Mesenchymal stem cell (in vitro differentiated cells and primary cell): ENCODE measurements around the gene ATP1A4.

ENCODE experiments used
- DNase-seq: peaks from one replicate; pipeline ENCODE4 v3.0.0-alpha.2; 2013
- H2AFZ ChIP-seq: one replicate; pipeline ENCODE4 v1.6.1; 2013; ENCODE audit warnings: low read depth, mild to moderate bottlenecking, control low read depth, inconsistent platforms, low read length, moderate library complexity
- H2AK5ac ChIP-seq: 2 replicates; pipeline ENCODE4 v1.6.1; 2013; ENCODE audit warnings: low read length, moderate library complexity, mild to moderate bottlenecking, inconsistent platforms; ENCODE audit not compliant: severe bottlenecking
- H2BK120ac ChIP-seq: one replicate; pipeline ENCODE4 v1.6.1; 2013; ENCODE audit warnings: low read depth, mild to moderate bottlenecking, inconsistent platforms, low read length, moderate library complexity
- H2BK12ac ChIP-seq, 2 experiments: one replicate each; pipeline ENCODE4 v1.6.1; 2013; ENCODE audit warnings: inconsistent platforms in 2 of 2, low read length in 2 of 2, mild to moderate bottlenecking in 2 of 2, moderate library complexity in 2 of 2, control low read depth in 1 of 2
- H2BK15ac ChIP-seq: one replicate; pipeline ENCODE4 v1.6.1; 2013; ENCODE audit warnings: mild to moderate bottlenecking, low read depth, inconsistent platforms; ENCODE audit not compliant: poor library complexity, severe bottlenecking
- H2BK5ac ChIP-seq: 2 replicates; pipeline ENCODE4 v1.6.1; 2013; ENCODE audit warnings: low read depth, mild to moderate bottlenecking, low read length, control low read depth, inconsistent platforms; ENCODE audit not compliant: poor library complexity, severe bottlenecking
- H3K14ac ChIP-seq, 2 experiments: one replicate each; pipeline ENCODE4 v1.6.1; 2013; ENCODE audit warnings: inconsistent platforms in 2 of 2, low read length in 2 of 2, control low read depth in 1 of 2, mild to moderate bottlenecking in 1 of 2, moderate library complexity in 1 of 2
- H3K18ac ChIP-seq, 2 experiments: one replicate each; pipeline ENCODE4 v1.6.1; 2013; ENCODE audit warnings: inconsistent platforms in 2 of 2, low read length in 2 of 2, control low read depth in 1 of 2, low read depth in 1 of 2, mild to moderate bottlenecking in 1 of 2
- H3K23ac ChIP-seq, 2 experiments: one replicate each; pipeline ENCODE4 v1.6.1; 2013; ENCODE audit warnings: inconsistent platforms in 2 of 2, low read length in 2 of 2, mild to moderate bottlenecking in 2 of 2, moderate library complexity in 2 of 2, control low read depth in 1 of 2
- H3K27ac ChIP-seq: 2 replicates; pipeline ENCODE4 v1.5.1; 2013; ENCODE audit warnings: mild to moderate bottlenecking, moderate library complexity, low read length, control low read depth, inconsistent platforms; ENCODE audit not compliant: poor library complexity, severe bottlenecking
- H3K27me3 ChIP-seq, 2 experiments: 2 replicates each; pipeline versions ENCODE4 v1.6.1 to v1.7.0; 2013; ENCODE audit warnings: low read length in 2 of 2, mild to moderate bottlenecking in 2 of 2, moderate library complexity in 2 of 2, control low read depth in 1 of 2, inconsistent platforms in 1 of 2; ENCODE audit not compliant: control insufficient read depth in 1 of 2, insufficient read depth in 1 of 2
- H3K36me3 ChIP-seq, 2 experiments: 2 replicates each; pipeline versions ENCODE4 v1.6.1 to v1.7.0; 2013; ENCODE audit warnings: low read length in 2 of 2, control low read depth in 1 of 2, inconsistent platforms in 1 of 2, low read depth in 1 of 2, mild to moderate bottlenecking in 1 of 2; ENCODE audit not compliant: insufficient read depth in 2 of 2, control insufficient read depth in 1 of 2
- H3K4ac ChIP-seq, 2 experiments: one replicate each; pipeline ENCODE4 v1.6.1; 2013; ENCODE audit warnings: inconsistent platforms in 2 of 2, low read length in 2 of 2, mild to moderate bottlenecking in 2 of 2, moderate library complexity in 2 of 2, control low read depth in 1 of 2, low read depth in 1 of 2
- H3K4me1 ChIP-seq: 2 replicates; pipeline ENCODE4 v1.6.1; 2013; ENCODE audit warnings: low read depth, low read length, control low read depth; ENCODE audit not compliant: control insufficient read depth, insufficient read depth
- H3K4me2 ChIP-seq: 2 replicates; pipeline ENCODE4 v1.6.1; 2013; ENCODE audit warnings: low read length, mild to moderate bottlenecking, inconsistent platforms; ENCODE audit not compliant: poor library complexity, severe bottlenecking
- H3K4me3 ChIP-seq, 2 experiments: 2 replicates each; pipeline versions ENCODE4 v1.5.1 to v1.7.0; 2013; ENCODE audit warnings: low read length in 2 of 2, mild to moderate bottlenecking in 2 of 2, control low read depth in 1 of 2, low read depth in 1 of 2; ENCODE audit not compliant: insufficient read depth in 1 of 2
- H3K79me1 ChIP-seq: replicated peaks from 2 replicates; pipeline ENCODE4 v1.6.1; 2013; ENCODE audit warnings: mild to moderate bottlenecking, control low read depth, low read length, inconsistent platforms; ENCODE audit not compliant: poor library complexity, severe bottlenecking
- H3K9ac ChIP-seq: 2 replicates; pipeline ENCODE4 v1.7.0; 2013; ENCODE audit warnings: mild to moderate bottlenecking, low read length, moderate library complexity
- H3K9me3 ChIP-seq: 2 replicates; pipeline ENCODE4 v1.7.0; 2013; ENCODE audit warnings: mild to moderate bottlenecking, low read length; ENCODE audit not compliant: control insufficient read depth
- H4K8ac ChIP-seq: one replicate; pipeline ENCODE4 v1.6.1; 2013; ENCODE audit warnings: inconsistent platforms, mild to moderate bottlenecking, low read length, moderate library complexity
- H4K91ac ChIP-seq: one replicate; pipeline ENCODE4 v1.6.1; 2013; ENCODE audit warnings: mild to moderate bottlenecking, low read length, inconsistent platforms
- WGBS: methylation state at CpG from one replicate; pipeline ENCODE4 v1.1.7; 2013; ENCODE audit warnings: mixed read lengths; 5-methylcytosine and 5-hydroxymethylcytosine counted together

Gene ATP1A4

GRCh38 chr1:160200786-160201185 is 49.4 kb downstream of the ATP1A4 start:
- H2BK12ac ChIP-seq: no peak overlapping the region
- H3K36me3 ChIP-seq: no peaks in the 10 kb centered on the region
- no peak overlapping the region for H3K27ac ChIP-seq
- no peak overlapping the region for H3K18ac ChIP-seq
- no peak overlapping the region for H2BK120ac ChIP-seq
- no peak for DNase-seq
- H3K79me1 ChIP-seq: no peaks in the 10 kb centered on the region
- H2BK5ac ChIP-seq: no peak overlapping the region
- no peak overlapping the region for H4K91ac ChIP-seq
- no peaks in the 10 kb centered on the region for H3K9me3 ChIP-seq
- no peak overlapping the region for H2BK15ac ChIP-seq
- WGBS: 96% methylated on average over 3 of the region's 4 CpGs
- H4K8ac ChIP-seq: no peak overlapping the region
- peaks cover 0 to 12% of the 10 kb centered on the region in 2 experiments for H3K27me3 ChIP-seq
- peaks cover 5% of the 10 kb centered on the region for H3K4me1 ChIP-seq
- no peak overlapping the region for H3K4me3 ChIP-seq
- no peak overlapping the region for H3K23ac ChIP-seq
- H3K9ac ChIP-seq: no peak overlapping the region
- no peak overlapping the region for H3K4ac ChIP-seq
- H2AFZ ChIP-seq: no peak overlapping the region
- H3K14ac ChIP-seq: no peak overlapping the region
- no peak overlapping the region for H2AK5ac ChIP-seq
- no peak overlapping the region for H3K4me2 ChIP-seq

- no peak overlapping the region for H4K91ac ChIP-seq
- H3K23ac ChIP-seq: no peak overlapping the region
- peak overlapping the region; percentile 43 for H2BK120ac ChIP-seq
- peak overlapping the region; percentile 51 to 73 for H3K18ac ChIP-seq
- H2BK5ac ChIP-seq: no peak overlapping the region
- no peaks in the 10 kb centered on the region for H3K79me1 ChIP-seq
- peaks cover 19 to 30% of the 10 kb centered on the region in 2 experiments for H3K36me3 ChIP-seq
- no peaks in the 10 kb centered on the region for H3K27me3 ChIP-seq
- H3K27ac ChIP-seq: peak overlapping the region; percentile 39
- peak overlapping the region; percentile 36 for H2AFZ ChIP-seq
- H2BK15ac ChIP-seq: no peak overlapping the region
- peak; percentile 20 for DNase-seq
- H3K4me3 ChIP-seq: peak overlapping the region in 1 of 2 experiments; percentile 71
- peak overlapping the region in 1 of 2 experiments; percentile 84 for H3K4ac ChIP-seq
- H3K14ac ChIP-seq: no peak overlapping the region
- H3K4me1 ChIP-seq: peaks cover 28% of the 10 kb centered on the region
- peak overlapping the region; percentile 86 for H3K9ac ChIP-seq
- H3K9me3 ChIP-seq: no peaks in the 10 kb centered on the region
- peak overlapping the region; percentile 50 for H2AK5ac ChIP-seq
- no peak overlapping the region for H2BK12ac ChIP-seq
- 58% methylated on average over 2 of the region's 7 CpGs for WGBS
- H4K8ac ChIP-seq: peak overlapping the region; percentile 90
- peak overlapping the region; percentile 63 for H3K4me2 ChIP-seq
Measured at GRCh38 chr1:160204526-160205241, 53.3 kb downstream of the ATP1A4 start.

DNA sequence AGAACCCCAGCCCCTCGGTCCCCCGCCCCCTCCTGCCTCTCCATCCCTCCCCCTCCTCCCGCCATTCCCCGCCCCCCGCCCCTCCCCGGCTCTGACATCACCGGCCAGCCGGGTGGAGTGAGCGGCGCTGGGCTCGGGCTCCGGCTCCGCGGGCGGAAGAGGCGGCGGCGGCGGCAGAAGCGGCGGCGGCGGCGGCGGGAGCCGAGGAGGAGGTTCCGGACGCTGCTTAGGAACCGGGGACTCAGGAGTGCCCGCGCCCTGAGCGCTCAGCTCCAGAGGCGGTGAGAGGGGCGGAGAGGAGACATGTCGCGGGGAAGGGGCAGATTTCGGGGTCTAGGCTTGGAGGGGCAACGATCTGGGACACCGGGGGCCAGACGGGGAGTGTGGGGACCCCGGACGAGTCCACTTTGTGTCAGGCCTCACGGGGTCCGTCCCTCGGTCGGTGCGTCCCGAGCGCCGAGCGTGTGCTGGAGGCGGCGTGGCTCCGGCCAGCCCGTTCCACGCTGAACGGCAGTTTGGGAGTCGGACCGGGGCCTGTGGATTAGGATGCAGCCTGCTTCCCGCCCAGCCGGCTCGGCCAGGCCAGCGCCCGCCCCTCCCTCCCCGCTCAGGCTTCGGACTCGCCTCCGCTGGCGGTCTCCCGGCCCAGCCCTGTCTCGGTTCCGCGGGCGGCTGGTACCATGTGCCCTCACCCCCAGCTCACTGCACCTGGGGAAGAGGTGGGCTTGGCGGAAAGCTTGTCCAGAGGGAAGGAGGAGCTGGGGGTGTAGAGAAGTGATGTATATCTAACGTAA is 54.0 kb downstream of the ATP1A4 start, which contains the start of gene PEA15:
Gene PEA15 (plus strand): TSS at position 143 of the 794 bp plus-strand sequence. CDS start 6,161 bp downstream, outside the sequence.
- peaks cover 32% of the 10 kb centered on the region for H3K4me1 ChIP-seq
- H2AK5ac ChIP-seq: peak within 1 kb of the TSS; percentile 66
- no peaks in the 10 kb centered on the region for H3K27me3 ChIP-seq
- H3K4me2 ChIP-seq: peak within 1 kb of the TSS; percentile 83
- no peaks in the 10 kb centered on the region for H3K9me3 ChIP-seq
- peak within 1 kb of the TSS; percentile 90 for H4K8ac ChIP-seq
- peak within 1 kb of the TSS; percentile 39 to 80 for H2BK12ac ChIP-seq
- H2AFZ ChIP-seq: peak within 1 kb of the TSS; percentile 70
- peak within 1 kb of the TSS; percentile 94 for H4K91ac ChIP-seq
- peak within 1 kb of the TSS; percentile 60 for H2BK5ac ChIP-seq
- H3K36me3 ChIP-seq: peaks cover 25 to 37% of the 10 kb centered on the region in 2 experiments
- peak within 1 kb of the TSS; percentile 77 to 99 for H3K4ac ChIP-seq
- H2BK120ac ChIP-seq: peak within 1 kb of the TSS; percentile 90
- H2BK15ac ChIP-seq: peak within 1 kb of the TSS; percentile 73
- peak within 1 kb of the TSS; percentile 94 for H3K27ac ChIP-seq
- peaks cover 4% of the 10 kb centered on the region for H3K79me1 ChIP-seq
- under 1% methylated on average over 50 of the region's 76 CpGs for WGBS
- peak; percentile 77 for DNase-seq
- H3K14ac ChIP-seq: peak within 1 kb of the TSS; percentile 9 to 99
- H3K4me3 ChIP-seq: peak within 1 kb of the TSS; percentile 88 to 97
- H3K23ac ChIP-seq: peak within 1 kb of the TSS in 1 of 2 experiments; percentile 75
- H3K9ac ChIP-seq: peak within 1 kb of the TSS; percentile 95
- H3K18ac ChIP-seq: peak within 1 kb of the TSS; percentile 94 to 99

DNA sequence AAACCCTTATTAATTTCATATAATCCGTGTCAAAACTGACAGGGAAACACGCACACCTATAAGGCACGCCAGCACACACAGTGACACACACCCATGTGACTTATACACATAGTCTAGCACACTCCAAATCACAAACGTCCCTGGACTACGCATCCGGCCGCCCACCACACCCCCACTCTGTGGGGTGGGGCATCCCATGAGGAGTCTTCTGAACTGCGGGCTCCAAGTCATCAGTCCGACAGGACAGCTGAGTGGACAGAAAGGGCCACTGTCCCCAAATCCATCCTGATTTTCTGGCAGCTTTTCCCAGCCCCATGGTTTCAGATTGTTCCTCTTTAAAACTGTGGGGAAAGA is 54.6 kb downstream of the ATP1A4 start:
- H4K91ac ChIP-seq: peak overlapping the region; percentile 55
- H3K23ac ChIP-seq: no peak overlapping the region
- peak overlapping the region; percentile 13 to 99 for H3K4ac ChIP-seq
- H2BK12ac ChIP-seq: no peak overlapping the region
- H2BK15ac ChIP-seq: peak overlapping the region; percentile 73
- H2AFZ ChIP-seq: no peak overlapping the region
- peak overlapping the region; percentile 60 for H2BK5ac ChIP-seq
- peak overlapping the region; percentile 66 for H2AK5ac ChIP-seq
- H3K36me3 ChIP-seq: peaks cover 31 to 43% of the 10 kb centered on the region in 2 experiments
- H3K27me3 ChIP-seq: no peaks in the 10 kb centered on the region
- H3K79me1 ChIP-seq: peaks cover 7% of the 10 kb centered on the region
- peak overlapping the region; percentile 95 for H3K9ac ChIP-seq
- H3K18ac ChIP-seq: peak overlapping the region; percentile 94 to 99
- H2BK120ac ChIP-seq: peak overlapping the region; percentile 87
- DNase-seq: peak; percentile 74
- H3K4me3 ChIP-seq: peak overlapping the region; percentile 88 to 97
- H3K14ac ChIP-seq: no peak overlapping the region
- H3K27ac ChIP-seq: peak overlapping the region; percentile 94
- H3K9me3 ChIP-seq: no peaks in the 10 kb centered on the region
- no peak overlapping the region for H4K8ac ChIP-seq
- peaks cover 36% of the 10 kb centered on the region for H3K4me1 ChIP-seq
- H3K4me2 ChIP-seq: peak overlapping the region; percentile 83
- under 1% methylated on average over 8 of the region's 9 CpGs for WGBS
